Ovary (tissue), 3 donors: ENCODE measurements around the gene SAMM50.

Experiments
- EP300 ChIP-seq: sonication (generic); formaldehyde crosslinking; IDR thresholded peaks from one replicate; pipeline ENCODE4 v1.6.1; 2017; ENCODE audit warnings: antibody characterized with exemption
- POLR2A ChIP-seq: fragments of 450-650 bp; IDR thresholded peaks from one replicate; pipeline ENCODE4 v1.6.1; 2017; ENCODE audit warnings: antibody characterized with exemption, mild to moderate bottlenecking, moderate library complexity
- TF ChIP-seq, protein P1 (sequence below), 3 donors: fragments of 450-650 bp in 2 of 3; fragments of 200-600 bp in 1 of 3; IDR thresholded peaks; one replicate each; pipeline versions ENCODE4 v1.5.1 to v1.8.0; 2016 to 2022; ENCODE audit warnings: antibody characterized with exemption in 3 of 3, mild to moderate bottlenecking in 1 of 3
- donor health status: DM: no; HTN: no; CAD: no.

DNA sequence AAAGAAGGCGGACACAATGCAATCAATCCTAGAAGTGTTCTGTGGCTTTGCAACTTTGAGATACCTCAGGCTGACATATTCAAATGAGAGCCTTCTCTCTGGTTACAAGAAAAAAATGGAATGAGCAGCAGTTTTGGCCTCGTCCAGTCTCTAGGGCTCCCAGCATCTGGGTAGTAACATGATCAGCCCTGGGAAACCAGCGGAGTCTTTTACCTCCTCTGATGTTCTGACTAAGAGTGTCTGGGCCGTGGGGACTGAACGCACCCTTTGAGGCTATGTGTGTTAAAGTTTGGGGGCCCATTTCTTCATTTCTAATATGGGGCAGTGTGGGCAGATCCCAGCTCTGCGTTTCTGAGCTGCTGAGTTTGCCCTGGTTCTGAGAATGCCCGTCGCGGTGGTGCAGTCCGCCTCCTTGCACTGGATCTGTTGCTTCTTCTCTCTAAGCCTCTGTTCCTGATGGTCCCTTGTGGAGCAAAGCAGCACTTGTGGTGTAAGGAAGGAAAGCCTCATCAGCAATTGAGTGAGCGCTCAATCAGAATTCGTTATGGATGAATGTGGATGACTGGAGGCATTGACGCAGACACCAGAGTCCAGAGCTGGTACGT, 77.0 kb downstream of the SAMM50 start:
- no peak for TF ChIP-seq POLR2A
- TF ChIP-seq, protein P1, sequence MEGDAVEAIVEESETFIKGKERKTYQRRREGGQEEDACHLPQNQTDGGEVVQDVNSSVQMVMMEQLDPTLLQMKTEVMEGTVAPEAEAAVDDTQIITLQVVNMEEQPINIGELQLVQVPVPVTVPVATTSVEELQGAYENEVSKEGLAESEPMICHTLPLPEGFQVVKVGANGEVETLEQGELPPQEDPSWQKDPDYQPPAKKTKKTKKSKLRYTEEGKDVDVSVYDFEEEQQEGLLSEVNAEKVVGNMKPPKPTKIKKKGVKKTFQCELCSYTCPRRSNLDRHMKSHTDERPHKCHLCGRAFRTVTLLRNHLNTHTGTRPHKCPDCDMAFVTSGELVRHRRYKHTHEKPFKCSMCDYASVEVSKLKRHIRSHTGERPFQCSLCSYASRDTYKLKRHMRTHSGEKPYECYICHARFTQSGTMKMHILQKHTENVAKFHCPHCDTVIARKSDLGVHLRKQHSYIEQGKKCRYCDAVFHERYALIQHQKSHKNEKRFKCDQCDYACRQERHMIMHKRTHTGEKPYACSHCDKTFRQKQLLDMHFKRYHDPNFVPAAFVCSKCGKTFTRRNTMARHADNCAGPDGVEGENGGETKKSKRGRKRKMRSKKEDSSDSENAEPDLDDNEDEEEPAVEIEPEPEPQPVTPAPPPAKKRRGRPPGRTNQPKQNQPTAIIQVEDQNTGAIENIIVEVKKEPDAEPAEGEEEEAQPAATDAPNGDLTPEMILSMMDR (IDR thresholded peaks at IDR 0.05): no peak
- no peak for TF ChIP-seq EP300
